Measurements from ENCODE around the gene CELSR2. TPM values are rescaled to one million over a fixed set of nuclear protein-coding genes. Genes with fewer than 3 reads are reported as not detected.
A peak's percentile ranks its signal among the peaks of the same experiment; 100 is the strongest.

The CELSR2 gene
- total and polyA plus RNA-seq, 7 donors, result 0.69 to 12.5 (median 6.9) TPM

GRCh38 chr1:109273570-109274288 is 24.4 kb downstream of the CELSR2 start:
- no peaks in the 10 kb centered on the region for H3K9me3 ChIP-seq

DNA sequence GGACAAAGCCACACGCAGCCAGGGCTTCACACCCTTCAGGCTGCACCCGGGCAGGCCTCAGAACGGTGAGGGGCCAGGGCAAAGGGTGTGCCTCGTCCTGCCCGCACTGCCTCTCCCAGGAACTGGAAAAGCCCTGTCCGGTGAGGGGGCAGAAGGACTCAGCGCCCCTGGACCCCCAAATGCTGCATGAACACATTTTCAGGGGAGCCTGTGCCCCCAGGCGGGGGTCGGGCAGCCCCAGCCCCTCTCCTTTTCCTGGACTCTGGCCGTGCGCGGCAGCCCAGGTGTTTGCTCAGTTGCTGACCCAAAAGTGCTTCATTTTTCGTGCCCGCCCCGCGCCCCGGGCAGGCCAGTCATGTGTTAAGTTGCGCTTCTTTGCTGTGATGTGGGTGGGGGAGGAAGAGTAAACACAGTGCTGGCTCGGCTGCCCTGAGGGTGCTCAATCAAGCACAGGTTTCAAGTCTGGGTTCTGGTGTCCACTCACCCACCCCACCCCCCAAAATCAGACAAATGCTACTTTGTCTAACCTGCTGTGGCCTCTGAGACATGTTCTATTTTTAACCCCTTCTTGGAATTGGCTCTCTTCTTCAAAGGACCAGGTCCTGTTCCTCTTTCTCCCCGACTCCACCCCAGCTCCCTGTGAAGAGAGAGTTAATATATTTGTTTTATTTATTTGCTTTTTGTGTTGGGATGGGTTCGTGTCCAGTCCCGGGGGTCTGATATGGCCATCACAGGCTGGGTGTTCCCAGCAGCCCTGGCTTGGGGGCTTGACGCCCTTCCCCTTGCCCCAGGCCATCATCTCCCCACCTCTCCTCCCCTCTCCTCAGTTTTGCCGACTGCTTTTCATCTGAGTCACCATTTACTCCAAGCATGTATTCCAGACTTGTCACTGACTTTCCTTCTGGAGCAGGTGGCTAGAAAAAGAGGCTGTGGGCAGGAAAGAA is 25.5 kb downstream of the CELSR2 start:
- H3K4me3 ChIP-seq, result no peak overlapping the region
- DNase-seq, result peak in 1 of 2 donors; percentile 81
- TF ChIP-seq, protein P1, sequence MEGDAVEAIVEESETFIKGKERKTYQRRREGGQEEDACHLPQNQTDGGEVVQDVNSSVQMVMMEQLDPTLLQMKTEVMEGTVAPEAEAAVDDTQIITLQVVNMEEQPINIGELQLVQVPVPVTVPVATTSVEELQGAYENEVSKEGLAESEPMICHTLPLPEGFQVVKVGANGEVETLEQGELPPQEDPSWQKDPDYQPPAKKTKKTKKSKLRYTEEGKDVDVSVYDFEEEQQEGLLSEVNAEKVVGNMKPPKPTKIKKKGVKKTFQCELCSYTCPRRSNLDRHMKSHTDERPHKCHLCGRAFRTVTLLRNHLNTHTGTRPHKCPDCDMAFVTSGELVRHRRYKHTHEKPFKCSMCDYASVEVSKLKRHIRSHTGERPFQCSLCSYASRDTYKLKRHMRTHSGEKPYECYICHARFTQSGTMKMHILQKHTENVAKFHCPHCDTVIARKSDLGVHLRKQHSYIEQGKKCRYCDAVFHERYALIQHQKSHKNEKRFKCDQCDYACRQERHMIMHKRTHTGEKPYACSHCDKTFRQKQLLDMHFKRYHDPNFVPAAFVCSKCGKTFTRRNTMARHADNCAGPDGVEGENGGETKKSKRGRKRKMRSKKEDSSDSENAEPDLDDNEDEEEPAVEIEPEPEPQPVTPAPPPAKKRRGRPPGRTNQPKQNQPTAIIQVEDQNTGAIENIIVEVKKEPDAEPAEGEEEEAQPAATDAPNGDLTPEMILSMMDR (IDR thresholded peaks at IDR 0.05), result no peak
- WGBS, 3 donors, result 41 to 70% (median 58%) methylated on average over 23 to 24 of the region's 24 CpGs
- H3K36me3 ChIP-seq (ENCODE audit: insufficient read depth in 1 of 2, low read depth in 1 of 2), result peaks cover 0 to 19% of the 10 kb centered on the region in 2 donors
- H3K4me1 ChIP-seq, result no peaks in the 10 kb centered on the region
- H3K9me3 ChIP-seq, result no peaks in the 10 kb centered on the region
- intact Hi-C loops (cut with DNase I), result no loop called here
- no peak overlapping the region for H3K27ac ChIP-seq
- peak in 2 of 4 donors; percentile 86 to 87 for ATAC-seq
- H3K27me3 ChIP-seq (ENCODE audit: insufficient read depth in 3 of 3, low read length in 2 of 3), result no peaks in the 10 kb centered on the region

More at GRCh38 chr1:109273570-109274288, 24.4 kb downstream of the CELSR2 start:
- Histone ChIP-seq H3K27ac (no peak overlapping the region), H3K4me1 (no peaks in the 10 kb centered on the region), H3K27me3 (ENCODE audit: insufficient read depth in 3 of 3, low read length in 2 of 3) (no peaks in the 10 kb centered on the region), H3K4me3 (no peak overlapping the region), H3K36me3 (ENCODE audit: insufficient read depth in 1 of 2, low read depth in 1 of 2) (peaks cover 0 to 22% of the 10 kb centered on the region in 2 donors)
- TF ChIP-seq, protein P1 (IDR thresholded peaks at IDR 0.05), result no peak
- intact Hi-C loops (cut with DNase I), result no loop called here
- peak in 1 of 2 donors; percentile 53 for DNase-seq
- WGBS, 3 donors, result 84 to 88% (median 86%) methylated on average over 30 of the region's 30 CpGs
- no peak for ATAC-seq

GRCh38 chr1:109275706-109276345 is 26.5 kb downstream of the CELSR2 start:
- 57 to 64% (median 61%) methylated on average over 9 of the region's 9 CpGs for WGBS, 3 donors
- Histone ChIP-seq H3K4me1 (no peaks in the 10 kb centered on the region), H3K4me3 (no peak overlapping the region), H3K27ac (no peak overlapping the region), H3K27me3 (ENCODE audit: insufficient read depth in 3 of 3, low read length in 2 of 3) (no peaks in the 10 kb centered on the region), H3K36me3 (ENCODE audit: insufficient read depth in 1 of 2, low read depth in 1 of 2) (peaks cover 0 to 10% of the 10 kb centered on the region in 2 donors), H3K9me3 (no peaks in the 10 kb centered on the region)
- DNase-seq (no peak), ATAC-seq (peak in 1 of 4 donors; percentile 15)
- TF ChIP-seq, protein P1 (IDR thresholded peaks at IDR 0.05), result no peak
- intact Hi-C loops (cut with DNase I), result loop anchor here (2.0 kb wide), 2 partner anchors 123 to 257 kb away; no protein-coding TSS in a partner anchor

DNA sequence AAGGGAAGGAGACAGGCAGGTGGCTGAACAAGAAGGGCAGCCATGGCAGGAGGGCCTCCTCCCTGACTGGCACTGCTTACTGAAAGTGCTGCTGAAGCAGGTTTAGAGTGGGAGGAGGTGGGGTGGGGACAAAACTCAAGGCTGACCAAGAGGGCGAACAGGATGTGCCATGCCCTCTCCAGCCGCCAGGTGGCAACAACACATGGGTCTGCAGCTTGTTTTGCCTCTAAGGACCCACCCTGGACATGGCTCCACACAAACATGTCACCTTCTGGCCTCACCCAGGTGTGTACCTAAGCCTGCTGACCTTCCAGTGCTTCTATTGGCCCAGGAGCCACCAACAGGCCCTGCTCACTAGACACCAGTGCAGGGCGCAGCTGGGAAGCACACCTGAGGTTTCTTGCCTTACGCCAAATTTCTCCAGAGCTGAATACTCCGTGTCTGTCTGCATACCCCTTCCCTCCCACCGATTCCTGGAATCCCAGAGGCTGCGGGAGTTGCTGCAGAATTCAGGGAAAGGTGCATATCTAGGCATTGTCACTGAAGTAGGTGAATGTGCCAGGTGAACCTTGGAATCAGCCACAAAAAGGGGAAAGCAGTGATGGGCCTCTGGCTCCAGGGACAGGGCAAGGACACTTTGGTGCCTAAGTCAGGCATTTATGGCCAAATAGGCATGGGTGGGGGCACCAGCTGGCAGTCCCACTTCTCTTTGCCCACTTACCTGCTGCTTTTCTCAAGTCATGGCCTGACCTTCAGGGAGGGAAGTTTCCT is 28.3 kb downstream of the CELSR2 start:
- Histone ChIP-seq H3K9me3 (no peaks in the 10 kb centered on the region), H3K4me1 (no peaks in the 10 kb centered on the region), H3K4me3 (no peak overlapping the region), H3K27ac (no peak overlapping the region), H3K27me3 (ENCODE audit: insufficient read depth in 3 of 3, low read length in 2 of 3) (no peaks in the 10 kb centered on the region), H3K36me3 (ENCODE audit: insufficient read depth in 1 of 2, low read depth in 1 of 2) (peaks cover 0 to 5% of the 10 kb centered on the region in 2 donors)
- intact Hi-C loops (cut with DNase I), result loop anchor here (2.0 kb wide), 2 partner anchors 121 to 255 kb away; no protein-coding TSS in a partner anchor
- ATAC-seq (peak; percentile 65 to 85 (median 78)), DNase-seq (peak; percentile 77 to 85)
- 59 to 68% (median 68%) methylated on average over 7 of the region's 7 CpGs for WGBS, 3 donors
- TF ChIP-seq, protein P1 (IDR thresholded peaks at IDR 0.05), result peak; percentile 87
